ENCODE results near the gene SV2B. TPM values are rescaled to one million over a fixed set of nuclear protein-coding genes. Genes with fewer than 3 reads are reported as not detected.

The SV2B gene
- total RNA-seq, 2 donors from 2014 or later: 0.04 to 0.13 TPM

DNA sequence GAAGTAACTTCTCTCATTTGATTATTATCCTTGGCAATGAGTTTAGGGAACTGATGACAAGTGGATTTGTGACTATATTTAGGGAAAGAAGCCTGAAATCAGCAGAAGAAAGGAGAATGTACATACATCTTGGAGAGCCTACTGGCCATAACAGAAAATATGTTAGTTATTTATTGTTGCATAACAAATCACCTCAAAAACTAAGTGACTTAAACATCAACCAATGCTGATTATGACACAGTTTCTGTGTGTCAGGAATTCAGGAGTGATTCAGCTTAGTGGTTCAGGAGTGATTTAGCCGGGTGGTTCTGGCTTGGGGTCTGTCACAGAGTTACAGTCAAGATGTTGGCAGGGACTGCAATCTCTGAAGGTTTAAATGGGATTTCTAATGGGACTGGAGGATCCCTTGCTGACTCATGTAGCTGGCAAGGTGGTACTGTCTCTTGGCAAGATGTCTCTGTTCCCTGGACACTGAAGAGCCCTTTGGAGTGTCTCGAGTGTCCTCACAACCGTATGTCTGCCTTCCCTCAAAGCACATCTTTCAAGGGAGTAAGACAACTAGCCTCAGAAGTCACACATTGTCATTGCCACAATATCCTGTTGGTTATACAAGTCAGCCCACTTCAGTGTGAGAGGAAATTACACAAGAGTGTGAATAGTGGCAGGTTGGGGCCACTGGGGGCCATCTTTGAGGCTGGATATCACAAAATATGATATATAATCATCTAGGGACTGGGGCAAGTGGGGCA is 248.9 kb downstream of the SV2B start:
- Mint-ChIP-seq H3K36me3 (ENCODE audit: low read depth) (no peaks in the 10 kb centered on the region), H3K9me3 (no peaks in the 10 kb centered on the region), H3K27ac (no peak overlapping the region), H3K27me3 (peaks cover 4% of the 10 kb centered on the region), H3K4me3 (no peak overlapping the region), H3K4me1 (no peaks in the 10 kb centered on the region)
- peak; percentile 52 for ATAC-seq (replicated peaks)

Other genes starting within 250 kb of the SV2B start
- gene FURIN, start 231.7 kb upstream of the SV2B start, total RNA-seq: 100 to 1,000 TPM; 605 to 771 TPM
- 100 to 1,000 TPM in 1 of 2 donors, 10 to 100 TPM in 1; 98.5 to 122 TPM for gene FES, start 215.8 kb upstream of the SV2B start, total RNA-seq
- 100 to 1,000 TPM; 121 to 127 TPM for gene MAN2A2, start 197.0 kb upstream of the SV2B start, total RNA-seq
- gene HDDC3, start 167.7 kb upstream of the SV2B start, total RNA-seq: 10 to 100 TPM; 15.9 to 19.0 TPM
- gene UNC45A, start 165.0 kb upstream of the SV2B start, total RNA-seq: 100 to 1,000 TPM; 101 to 103 TPM
- 10 to 100 TPM; 31.9 to 32.8 TPM for gene RCCD1, start 145.4 kb upstream of the SV2B start, total RNA-seq
- 100 to 1,000 TPM; 133 to 158 TPM for gene PRC1, start 105.7 kb upstream of the SV2B start, total RNA-seq
- 10 to 100 TPM; 21.4 to 23.4 TPM for gene VPS33B, start 77.7 kb upstream of the SV2B start, total RNA-seq

Measured in activated T-helper 17 cell treated with anti-CD3 and anti-CD28 coated beads, Interleukin-2, amount 50 U/mL, for 72 hours (primary cell).